H9 (cell line): ENCODE results near the gene ERO1A. TPM values are rescaled to one million over a fixed set of nuclear protein-coding genes. Genes with fewer than 3 reads are reported as not detected.

Experiments
- DNase-seq: peaks from one replicate; pipeline ENCODE4 v3.0.0-alpha.2; 2017
- H2AFZ ChIP-seq: one replicate; pipeline ENCODE4 v1.6.1; 2013; ENCODE audit warnings: mild to moderate bottlenecking, low read length, control low read depth, moderate library complexity
- H2AK5ac ChIP-seq: 2 replicates; pipeline ENCODE4 v1.6.1; 2013; ENCODE audit warnings: low read length, control low read depth, mixed read lengths; ENCODE audit not compliant: insufficient read length
- H2BK120ac ChIP-seq: one replicate; pipeline ENCODE4 v1.6.1; 2013; ENCODE audit warnings: low read depth, mild to moderate bottlenecking, low read length, control low read depth, inconsistent platforms; ENCODE audit not compliant: poor library complexity, severe bottlenecking
- H2BK12ac ChIP-seq: 2 replicates; pipeline ENCODE4 v1.6.1; 2013; ENCODE audit warnings: low read length, control low read depth, mixed read lengths, low read depth; ENCODE audit not compliant: insufficient read length
- H2BK15ac ChIP-seq: 2 replicates; pipeline ENCODE4 v1.6.1; 2013; ENCODE audit warnings: low read depth, low read length, control low read depth
- H2BK20ac ChIP-seq: one replicate; pipeline ENCODE4 v1.6.1; 2013; ENCODE audit warnings: low read depth, mild to moderate bottlenecking, low read length, control low read depth, inconsistent platforms; ENCODE audit not compliant: poor library complexity, severe bottlenecking
- H2BK5ac ChIP-seq: 2 replicates; pipeline ENCODE4 v1.6.1; 2013; ENCODE audit warnings: low read length, control low read depth, mixed read lengths; ENCODE audit not compliant: insufficient read length
- H3K14ac ChIP-seq: 2 replicates; pipeline ENCODE4 v1.6.1; 2013; ENCODE audit warnings: low read length, control low read depth; ENCODE audit not compliant: insufficient read depth
- H3K18ac ChIP-seq: 2 replicates; pipeline ENCODE4 v1.6.1; 2013; ENCODE audit warnings: low read depth, mild to moderate bottlenecking, mixed read lengths, low read length, control low read depth; ENCODE audit not compliant: insufficient read length
- H3K23ac ChIP-seq: 2 replicates; pipeline ENCODE4 v1.6.1; 2013; ENCODE audit warnings: low read length, control low read depth, mixed read lengths, low read depth; ENCODE audit not compliant: insufficient read length
- H3K23me2 ChIP-seq: 2 replicates; pipeline ENCODE4 v1.6.1; 2013; ENCODE audit warnings: low read depth, mild to moderate bottlenecking, mixed read lengths, low read length, control low read depth; ENCODE audit not compliant: insufficient read length, poor library complexity, severe bottlenecking
- H3K27ac ChIP-seq: 2 replicates; pipeline ENCODE4 v1.5.1; 2013; ENCODE audit warnings: low read length, control low read depth, mixed read lengths, low read depth; ENCODE audit not compliant: insufficient read length
- H3K27me3 ChIP-seq: 2 replicates; pipeline ENCODE4 v1.6.1; 2013; ENCODE audit warnings: low read length, control low read depth, inconsistent platforms; ENCODE audit not compliant: insufficient read depth
- H3K4ac ChIP-seq: 2 replicates; pipeline ENCODE4 v1.6.1; 2013; ENCODE audit warnings: low read depth, mild to moderate bottlenecking, control low read depth, inconsistent platforms, low read length, moderate library complexity
- H3K4me1 ChIP-seq: 2 replicates; pipeline ENCODE4 v1.6.1; 2013; ENCODE audit warnings: low read length, control low read depth, inconsistent platforms; ENCODE audit not compliant: insufficient read depth
- H3K4me2 ChIP-seq: 2 replicates; pipeline ENCODE4 v1.6.1; 2013; ENCODE audit warnings: low read length, control low read depth, mixed read lengths; ENCODE audit not compliant: insufficient read length, insufficient read depth
- H3K56ac ChIP-seq: 2 replicates; pipeline ENCODE4 v1.6.1; 2013; ENCODE audit warnings: low read depth, mild to moderate bottlenecking, mixed read lengths, low read length, control low read depth; ENCODE audit not compliant: insufficient read length
- H3K79me1 ChIP-seq: 2 replicates; pipeline ENCODE4 v1.6.1; 2013; ENCODE audit warnings: low read depth, mild to moderate bottlenecking, moderate library complexity, low read length, control low read depth, inconsistent platforms; ENCODE audit not compliant: insufficient read depth, poor library complexity, severe bottlenecking
- H3K79me2 ChIP-seq: 2 replicates; pipeline ENCODE4 v1.6.1; 2013; ENCODE audit warnings: low read length, control low read depth, inconsistent platforms; ENCODE audit not compliant: insufficient read depth
- H3K9ac ChIP-seq: 2 replicates; pipeline ENCODE4 v1.6.1; 2013; ENCODE audit warnings: low read length, control low read depth, mixed read lengths; ENCODE audit not compliant: insufficient read length; ENCODE audit errors: extremely low read depth
- H3K9me3 ChIP-seq: one replicate; pipeline ENCODE4 v1.6.1; 2013; ENCODE audit warnings: low read depth, low read length, inconsistent platforms; ENCODE audit not compliant: control insufficient read depth
- H3T11ph ChIP-seq: one replicate; pipeline ENCODE4 v1.6.1; 2013; ENCODE audit warnings: mild to moderate bottlenecking, low read length, control low read depth, inconsistent platforms
- H4K20me1 ChIP-seq: one replicate; pipeline ENCODE4 v1.6.1; 2013; ENCODE audit not compliant: control insufficient read depth, insufficient read length, insufficient read depth
- H4K5ac ChIP-seq: 2 replicates; pipeline ENCODE4 v1.6.1; 2013; ENCODE audit warnings: low read depth, mild to moderate bottlenecking, mixed read lengths, low read length, control low read depth; ENCODE audit not compliant: insufficient read length
- H4K8ac ChIP-seq: replicated peaks from 2 replicates; pipeline ENCODE4 v1.6.1; 2013; ENCODE audit warnings: low read length, control low read depth, mixed read lengths, low read depth; ENCODE audit not compliant: insufficient read length
- H4K91ac ChIP-seq: 2 replicates; pipeline ENCODE4 v1.6.1; 2013; ENCODE audit warnings: low read depth, mild to moderate bottlenecking, moderate library complexity, mixed read lengths, low read length, control low read depth; ENCODE audit not compliant: insufficient read length
- H3K27ac Mint-ChIP-seq, 3 experiments: 2 replicates in 2 of 3; 3 replicates in 1 of 3; pipeline ENCODE4 v1.8.0; 2020 to 2021; ENCODE audit warnings: mixed read lengths in 3 of 3, mild to moderate bottlenecking in 1 of 3, moderate library complexity in 1 of 3
- H3K27me3 Mint-ChIP-seq: 2 replicates; pipeline ENCODE4 v1.8.0; 2021; ENCODE audit warnings: low read depth, mild to moderate bottlenecking, moderate library complexity, mixed read lengths
- H3K36me3 Mint-ChIP-seq, 3 experiments: 2 replicates in 2 of 3; 3 replicates in 1 of 3; pipeline ENCODE4 v1.8.0; 2020 to 2021; ENCODE audit warnings: low read depth in 3 of 3, mixed read lengths in 3 of 3; ENCODE audit not compliant: insufficient read depth in 1 of 3
- H3K4me1 Mint-ChIP-seq, 2 experiments: 2 replicates each; pipeline ENCODE4 v1.8.0; 2020; ENCODE audit warnings: mixed read lengths in 2 of 2
- H3K4me3 Mint-ChIP-seq, 2 experiments: 2 replicates in 1 of 2; 3 replicates in 1 of 2; pipeline ENCODE4 v1.8.0; 2020 to 2021; ENCODE audit warnings: mild to moderate bottlenecking in 2 of 2, mixed read lengths in 2 of 2, moderate library complexity in 1 of 2
- H3K9me3 Mint-ChIP-seq, 2 experiments: 2 replicates in 1 of 2; 3 replicates in 1 of 2; pipeline ENCODE4 v1.8.0; 2020; ENCODE audit warnings: mild to moderate bottlenecking in 2 of 2, mixed read lengths in 2 of 2, moderate library complexity in 1 of 2
- CTCF ChIP-seq: fragments of 200-600 bp; sonication (generic); conservative IDR thresholded peaks from 3 replicates; pipeline ENCODE4 v1.8.0; 2021; ENCODE audit warnings: antibody characterized with exemption, mild to moderate bottlenecking
- WGBS: extraction: QIAGEN DNeasy Blood & Tissue Kit; methylation state at CpG from one replicate; pipeline ENCODE4 v1.1.7; 2013; ENCODE audit warnings: missing lambda C conversion rate, low lambda C conversion rate, mixed read lengths; ENCODE audit not compliant: insufficient read length; ENCODE audit errors: extremely low coverage; 5-methylcytosine and 5-hydroxymethylcytosine counted together
- total RNA-seq: library from RNA; stranded (reverse); gene quantifications from 2 replicates; pipeline ENCODE4 v1.2.1, GENCODE V29; 2021

ERO1A gene
- total RNA-seq, 1 experiment from 2014 or later = 37.1 TPM

DNA sequence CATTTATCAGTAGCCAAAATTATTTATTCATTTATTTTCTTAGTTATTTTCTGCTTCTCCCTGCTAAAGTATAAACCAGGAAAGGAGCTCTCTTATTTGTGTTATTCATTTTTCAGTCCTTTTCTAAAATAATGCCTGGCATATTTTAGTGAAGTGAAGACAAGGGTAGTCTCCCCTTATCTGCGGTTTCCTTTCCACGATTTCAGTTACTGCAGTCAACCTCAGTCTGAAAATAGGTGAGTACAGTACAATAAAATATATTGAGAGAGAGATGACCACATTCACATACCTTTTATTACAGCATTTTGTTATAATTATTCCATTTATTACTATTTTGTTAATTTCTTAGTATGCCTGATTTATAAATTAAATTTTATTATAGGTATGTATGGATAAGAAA lies 85.2 kb downstream of the ERO1A start:
- H2BK120ac ChIP-seq = no peak overlapping the region
- H2BK5ac ChIP-seq = no peak overlapping the region
- WGBS = no CpG with 5 or more reads among the region's 2 CpGs
- H2BK15ac ChIP-seq = no peak overlapping the region
- H3K4me3 Mint-ChIP-seq = no peak overlapping the region
- no peak overlapping the region for H3K27ac ChIP-seq
- H3K9me3 ChIP-seq = no peaks in the 10 kb centered on the region
- no peak overlapping the region for H4K5ac ChIP-seq
- H3K23ac ChIP-seq = no peak overlapping the region
- H3K27ac Mint-ChIP-seq = no peak overlapping the region
- no peaks in the 10 kb centered on the region for H3K27me3 Mint-ChIP-seq
- no peak overlapping the region for H3K4ac ChIP-seq
- H3K4me2 ChIP-seq = no peak overlapping the region
- H3K14ac ChIP-seq = no peak overlapping the region
- no peak overlapping the region for H4K8ac ChIP-seq
- H2AFZ ChIP-seq = no peak overlapping the region
- no peak overlapping the region for H2AK5ac ChIP-seq
- no peaks in the 10 kb centered on the region for H3K79me2 ChIP-seq
- H3K79me1 ChIP-seq = no peaks in the 10 kb centered on the region
- no peak overlapping the region for H3K56ac ChIP-seq
- H4K91ac ChIP-seq = no peak overlapping the region
- no peaks in the 10 kb centered on the region for H4K20me1 ChIP-seq
- no peak for TF ChIP-seq CTCF
- H3K4me1 ChIP-seq = no peaks in the 10 kb centered on the region; the same call in 1 of the 2 replicates
- no peaks in the 10 kb centered on the region for H3K27me3 ChIP-seq
- H3K36me3 Mint-ChIP-seq = peaks cover 0 to 7% (median under 1%) of the 10 kb centered on the region in 3 experiments; a peak in 4 of 7 replicates
- no peak for DNase-seq
- no peak overlapping the region for H2BK20ac ChIP-seq
- no peak overlapping the region for H3T11ph ChIP-seq
- no peaks in the 10 kb centered on the region for H3K23me2 ChIP-seq
- peaks cover 6 to 10% of the 10 kb centered on the region in 2 experiments for H3K4me1 Mint-ChIP-seq
- H3K9ac ChIP-seq = no peak overlapping the region
- no peak overlapping the region for H3K18ac ChIP-seq
- H3K9me3 Mint-ChIP-seq = peaks cover under 1% of the 10 kb centered on the region in 2 experiments; a peak in 4 of 5 replicates
- H2BK12ac ChIP-seq = no peak overlapping the region
